Measurements from ENCODE around the gene SLC17A5. TPM values are rescaled to one million over a fixed set of nuclear protein-coding genes. Genes with fewer than 3 reads are reported as not detected.

The SLC17A5 gene
- total RNA-seq, 1 donor: 8.9 TPM

Small RNAs within 50 kb of the gene (small RNA-seq; reads per million reads assigned to genes)
- gene RPS27P15: not detected

Other genes with a start within 250 kb of the SLC17A5 start
- 8.3 TPM for gene CGAS, start 201.7 kb downstream of the SLC17A5 start, total RNA-seq
- 31.8 TPM for gene MTO1, start 192.3 kb downstream of the SLC17A5 start, total RNA-seq
- gene EEF1A1, start 133.0 kb downstream of the SLC17A5 start, total RNA-seq: 27,910 TPM
- 22.1 TPM for gene CD109, start 42.2 kb upstream of the SLC17A5 start, total RNA-seq

Data from hematopoietic multipotent progenitor cell (in vitro differentiated cells).